Parathyroid adenoma (tissue), 2 donors: ENCODE data around the gene SUGP2.

Experiments
- H2AFZ ChIP-seq: fragments of 300-600 bp; sonication (generic); one replicate; pipeline ENCODE4 v1.7.0; 2017; ENCODE audit warnings: antibody characterized with exemption, mild to moderate bottlenecking
- H3K27ac ChIP-seq: fragments of 300-600 bp; sonication (generic); one replicate; pipeline ENCODE4 v1.7.0; 2017
- H3K27me3 ChIP-seq: fragments of 300-600 bp; sonication (generic); one replicate; pipeline ENCODE4 v1.7.0; 2017; ENCODE audit warnings: low read length; ENCODE audit not compliant: control insufficient read depth, insufficient read depth
- H3K36me3 ChIP-seq: fragments of 300-600 bp; sonication (generic); one replicate; pipeline ENCODE4 v1.7.0; 2017; ENCODE audit warnings: low read length; ENCODE audit not compliant: control insufficient read depth, insufficient read depth
- H3K4me1 ChIP-seq: fragments of 300-600 bp; sonication (generic); one replicate; pipeline ENCODE4 v1.7.0; 2017; ENCODE audit warnings: control low read depth
- H3K4me2 ChIP-seq: fragments of 300-600 bp; sonication (generic); one replicate; pipeline ENCODE4 v1.7.0; 2017; ENCODE audit warnings: low read length
- H3K4me3 ChIP-seq: fragments of 300-600 bp; sonication (generic); one replicate; pipeline ENCODE4 v1.7.0; 2017; ENCODE audit warnings: low read depth, low read length
- H3K79me2 ChIP-seq: fragments of 300-600 bp; sonication (generic); one replicate; pipeline ENCODE4 v1.7.0; 2017; ENCODE audit warnings: control low read depth
- H3K9ac ChIP-seq: fragments of 300-600 bp; sonication (generic); one replicate; pipeline ENCODE4 v1.7.0; 2017; ENCODE audit warnings: mild to moderate bottlenecking
- H3K9me3 ChIP-seq: fragments of 300-600 bp; sonication (generic); one replicate; pipeline ENCODE4 v1.7.0; 2017; ENCODE audit warnings: low read length; ENCODE audit not compliant: control insufficient read depth
- CTCF ChIP-seq: fragments of 300-600 bp; sonication (generic); IDR thresholded peaks from one replicate; pipeline ENCODE4 v1.7.0; 2017; ENCODE audit warnings: antibody characterized with exemption, mild to moderate bottlenecking
- donor health status: primary hyperparathyroidism.

The SUGP2 gene

GRCh38 chr19:18949858-18950257 lies 83.5 kb downstream of the SUGP2 start:
- Histone ChIP-seq H3K9ac (no peak overlapping the region), H3K27me3 (no peaks in the 10 kb centered on the region), H2AFZ (no peak overlapping the region), H3K79me2 (no peaks in the 10 kb centered on the region), H3K9me3 (no peaks in the 10 kb centered on the region), H3K27ac (no peak overlapping the region), H3K4me3 (no peak overlapping the region), H3K36me3 (no peaks in the 10 kb centered on the region), H3K4me1 (peaks cover 5% of the 10 kb centered on the region), H3K4me2 (no peak overlapping the region)
- no peak for TF ChIP-seq CTCF

GRCh38 chr19:18948976-18949356 lies 84.4 kb downstream of the SUGP2 start:
- Histone ChIP-seq H3K9ac (no peak overlapping the region), H3K79me2 (no peaks in the 10 kb centered on the region), H2AFZ (no peak overlapping the region), H3K4me2 (no peak overlapping the region), H3K4me3 (no peak overlapping the region), H3K9me3 (no peaks in the 10 kb centered on the region), H3K36me3 (no peaks in the 10 kb centered on the region), H3K27ac (no peak overlapping the region), H3K27me3 (no peaks in the 10 kb centered on the region), H3K4me1 (peaks cover 5% of the 10 kb centered on the region)
- no peak for TF ChIP-seq CTCF

- Histone ChIP-seq H3K27ac (no peak overlapping the region), H3K79me2 (no peaks in the 10 kb centered on the region), H3K4me2 (no peak overlapping the region), H3K4me3 (no peak overlapping the region), H3K36me3 (no peaks in the 10 kb centered on the region), H3K27me3 (no peaks in the 10 kb centered on the region), H3K4me1 (peaks cover 3% of the 10 kb centered on the region), H2AFZ (no peak overlapping the region), H3K9ac (no peak overlapping the region), H3K9me3 (no peaks in the 10 kb centered on the region)
- no peak for TF ChIP-seq CTCF
Observed at GRCh38 chr19:18948075-18948975, 85.0 kb downstream of the SUGP2 start.

GRCh38 chr19:18946918-18947317 lies 86.4 kb downstream of the SUGP2 start:
- no peak overlapping the region for H3K27ac ChIP-seq
- no peak overlapping the region for H2AFZ ChIP-seq
- no peak overlapping the region for H3K4me2 ChIP-seq
- no peaks in the 10 kb centered on the region for H3K36me3 ChIP-seq
- H3K9me3 ChIP-seq, result no peaks in the 10 kb centered on the region
- no peak overlapping the region for H3K4me3 ChIP-seq
- H3K4me1 ChIP-seq, result no peaks in the 10 kb centered on the region
- no peaks in the 10 kb centered on the region for H3K27me3 ChIP-seq
- no peak overlapping the region for H3K9ac ChIP-seq
- TF ChIP-seq CTCF, result no peak
- H3K79me2 ChIP-seq, result no peaks in the 10 kb centered on the region

GRCh38 chr19:18946335-18946734 lies 87.0 kb downstream of the SUGP2 start:
- Histone ChIP-seq H3K4me3 (no peak overlapping the region), H3K27me3 (no peaks in the 10 kb centered on the region), H3K9ac (no peak overlapping the region), H3K27ac (no peak overlapping the region), H3K4me2 (no peak overlapping the region), H3K79me2 (no peaks in the 10 kb centered on the region), H3K4me1 (peaks cover 4% of the 10 kb centered on the region), H3K36me3 (no peaks in the 10 kb centered on the region), H3K9me3 (no peaks in the 10 kb centered on the region), H2AFZ (no peak overlapping the region)
- TF ChIP-seq CTCF, result no peak
